IPS-11a (cell line): ENCODE data around the gene MYEOV.

Source experiments
- H3K4me3 ChIP-seq: one replicate; pipeline ENCODE4 v1.5.1; 2013; ENCODE audit warnings: low read depth, low read length, control low read depth

Gene MYEOV

DNA sequence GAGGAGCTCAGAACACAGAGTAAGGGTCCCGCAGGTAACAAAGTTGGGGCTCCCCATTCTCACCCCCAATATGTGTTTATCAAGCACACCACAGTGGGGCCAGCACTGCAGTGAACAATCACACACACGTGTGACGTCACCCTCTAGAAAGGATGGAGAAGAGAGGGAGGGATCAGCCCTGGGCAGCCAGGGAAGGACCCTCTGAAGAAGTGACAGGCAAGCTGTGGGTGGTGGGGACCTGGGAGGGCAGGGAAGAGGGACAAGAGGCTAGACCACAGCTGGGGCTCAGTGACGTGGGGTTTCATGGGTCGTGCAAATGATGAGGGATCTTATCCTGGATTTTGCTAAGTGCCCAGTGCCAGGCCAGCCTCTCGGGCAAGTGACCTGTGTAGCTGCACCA lies 28.7 kb upstream of the MYEOV start:
- no peak overlapping the region for H3K4me3 ChIP-seq

DNA sequence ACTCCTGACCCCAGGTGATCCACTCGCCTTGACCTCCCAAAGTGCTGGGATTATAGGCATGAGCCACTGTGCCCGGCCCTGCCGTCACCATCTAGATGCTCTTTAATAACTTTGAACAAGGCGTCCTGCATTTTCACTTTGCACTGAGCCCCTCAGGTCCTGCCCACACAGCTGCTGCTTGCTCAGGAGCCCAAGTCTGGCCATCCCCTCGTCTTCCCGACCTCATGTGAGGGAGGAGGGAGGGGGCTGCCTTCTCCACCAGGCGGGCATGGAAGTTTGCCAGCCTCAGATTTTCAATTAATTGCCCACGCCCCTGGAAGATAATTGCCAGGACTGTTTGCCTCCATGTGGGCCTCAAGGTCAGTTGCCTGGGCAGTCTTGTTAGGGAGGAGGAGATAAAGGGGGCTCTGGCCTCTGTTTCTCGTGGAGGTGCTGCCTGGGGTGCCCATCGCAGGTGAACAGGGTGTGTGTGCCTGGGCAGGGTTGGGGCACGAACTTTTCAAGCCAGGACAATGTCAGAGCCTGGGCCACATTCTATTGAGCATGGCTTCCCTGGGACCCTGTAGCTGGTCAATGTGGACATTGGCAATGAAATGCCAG lies 27.9 kb upstream of the MYEOV start:
- H3K4me3 ChIP-seq: no peak overlapping the region

DNA sequence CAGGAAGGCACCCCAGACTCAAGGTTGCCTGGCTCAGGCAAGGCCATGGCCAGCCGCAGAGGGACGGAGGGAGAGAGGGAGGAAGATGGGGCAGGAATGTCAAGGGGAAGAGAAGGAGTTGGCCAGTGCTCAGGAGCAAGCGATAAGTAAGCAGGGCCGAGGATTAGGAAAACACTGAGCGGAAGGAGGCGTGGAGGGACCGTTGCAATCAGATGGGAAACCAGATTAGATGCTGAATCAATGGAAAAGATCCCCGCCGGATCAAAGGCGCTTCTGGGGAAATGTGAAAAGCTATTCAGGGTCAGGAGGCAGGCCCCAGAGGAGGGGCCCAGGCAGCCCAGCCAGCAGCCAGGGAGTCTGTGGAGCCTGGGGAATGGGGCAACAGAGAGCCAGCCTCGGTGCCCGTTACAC lies 26.6 kb upstream of the MYEOV start:
- H3K4me3 ChIP-seq: no peak overlapping the region

GRCh38 chr11:69268911-69269310 lies 25.0 kb upstream of the MYEOV start:
- no peak overlapping the region for H3K4me3 ChIP-seq

DNA sequence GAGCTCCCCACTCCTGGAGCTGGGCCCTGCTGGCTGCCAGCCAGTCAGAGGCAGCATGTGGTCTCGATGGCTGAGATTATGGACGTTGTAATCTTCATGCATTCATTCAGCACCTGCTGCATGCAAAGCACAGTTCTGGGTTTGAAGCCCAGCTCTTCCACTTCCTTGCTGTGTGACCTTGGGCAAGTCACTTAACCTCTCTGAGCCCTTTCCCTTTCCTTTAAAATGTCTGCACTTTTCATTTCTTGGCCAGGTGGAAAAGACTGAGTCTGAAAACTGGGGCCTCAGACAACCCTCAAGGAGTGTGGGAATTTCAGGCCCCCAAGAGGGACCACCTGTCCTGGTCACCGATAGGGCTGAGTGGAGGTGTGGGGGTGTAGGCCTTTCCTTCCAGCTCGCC lies 24.6 kb upstream of the MYEOV start:
- H3K4me3 ChIP-seq: no peak overlapping the region

DNA sequence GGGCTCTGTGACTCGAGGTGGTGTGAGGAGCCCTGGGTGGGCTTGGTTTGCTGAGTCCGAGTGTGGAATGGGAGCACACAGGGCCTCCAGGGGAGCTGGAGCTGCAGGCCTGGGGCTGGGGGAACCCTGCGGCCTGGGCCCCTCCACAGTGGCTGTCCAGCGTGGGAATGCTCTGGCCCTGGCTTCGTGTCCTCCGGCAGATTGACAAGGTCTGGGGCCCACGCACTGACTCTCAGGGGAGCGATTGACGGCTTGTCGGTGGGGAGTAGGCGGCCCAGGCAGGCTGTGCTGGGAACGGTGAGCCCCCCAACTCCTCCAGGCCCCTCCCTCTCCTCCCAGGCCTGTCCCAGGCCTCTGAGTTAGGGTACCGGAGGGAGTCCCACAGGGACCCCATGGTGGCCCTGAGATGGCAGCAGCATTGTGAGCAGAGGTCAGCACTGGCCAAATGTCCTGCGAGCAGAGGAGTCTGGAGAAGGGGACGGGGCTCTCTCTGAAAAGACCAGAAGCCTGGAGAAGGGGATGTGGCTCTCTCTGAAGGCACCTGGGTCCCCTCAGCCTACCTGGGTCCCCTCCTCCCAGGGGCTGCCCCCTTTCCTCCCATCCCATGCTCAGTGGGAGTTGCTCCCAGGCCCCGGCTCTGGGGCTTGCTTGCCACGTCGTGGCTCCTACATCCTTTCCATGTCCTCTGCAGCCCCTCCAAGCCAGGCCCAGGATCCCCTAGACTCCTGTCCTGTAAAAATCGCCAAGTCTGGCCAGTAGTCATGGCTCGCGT lies 23.8 kb upstream of the MYEOV start:
- H3K4me3 ChIP-seq: no peak overlapping the region

DNA sequence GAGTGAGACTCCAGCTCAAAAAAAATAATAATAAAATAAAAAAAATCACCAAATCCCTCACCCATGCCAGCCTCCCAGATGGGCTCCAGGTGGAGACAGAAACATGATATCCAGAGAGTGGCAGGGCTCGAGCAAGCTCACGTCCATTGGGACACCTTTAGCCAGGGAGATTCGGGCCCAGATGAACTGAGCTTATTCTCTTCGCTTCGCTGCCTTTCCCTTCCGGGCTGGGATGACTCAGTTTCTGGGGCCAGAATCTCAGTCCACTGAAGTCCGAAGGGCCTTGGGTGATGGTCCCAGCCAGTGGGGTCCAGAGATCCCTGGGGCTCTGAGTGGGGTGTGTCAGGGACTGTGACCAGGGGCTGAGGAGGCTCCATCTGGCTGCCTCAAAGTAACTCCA lies 23.0 kb upstream of the MYEOV start:
- H3K4me3 ChIP-seq: no peak overlapping the region

DNA sequence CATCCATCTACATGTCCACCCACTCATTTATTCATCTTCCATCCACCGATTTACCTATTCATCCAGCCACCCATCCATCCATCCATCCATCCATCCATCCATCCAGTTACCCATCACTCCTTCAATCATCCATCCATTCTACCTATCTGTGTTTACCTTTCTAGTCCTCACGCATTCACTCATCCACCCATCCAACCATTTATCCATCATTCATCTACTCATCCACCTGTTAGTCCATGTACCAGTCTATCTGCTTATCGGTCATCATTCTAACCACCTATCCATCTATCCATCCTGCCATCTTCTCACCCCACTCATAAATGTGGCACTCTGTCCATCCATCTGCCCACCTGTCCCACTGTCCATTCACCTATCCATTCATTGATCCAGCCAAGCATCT lies 21.9 kb upstream of the MYEOV start:
- no peak overlapping the region for H3K4me3 ChIP-seq

DNA sequence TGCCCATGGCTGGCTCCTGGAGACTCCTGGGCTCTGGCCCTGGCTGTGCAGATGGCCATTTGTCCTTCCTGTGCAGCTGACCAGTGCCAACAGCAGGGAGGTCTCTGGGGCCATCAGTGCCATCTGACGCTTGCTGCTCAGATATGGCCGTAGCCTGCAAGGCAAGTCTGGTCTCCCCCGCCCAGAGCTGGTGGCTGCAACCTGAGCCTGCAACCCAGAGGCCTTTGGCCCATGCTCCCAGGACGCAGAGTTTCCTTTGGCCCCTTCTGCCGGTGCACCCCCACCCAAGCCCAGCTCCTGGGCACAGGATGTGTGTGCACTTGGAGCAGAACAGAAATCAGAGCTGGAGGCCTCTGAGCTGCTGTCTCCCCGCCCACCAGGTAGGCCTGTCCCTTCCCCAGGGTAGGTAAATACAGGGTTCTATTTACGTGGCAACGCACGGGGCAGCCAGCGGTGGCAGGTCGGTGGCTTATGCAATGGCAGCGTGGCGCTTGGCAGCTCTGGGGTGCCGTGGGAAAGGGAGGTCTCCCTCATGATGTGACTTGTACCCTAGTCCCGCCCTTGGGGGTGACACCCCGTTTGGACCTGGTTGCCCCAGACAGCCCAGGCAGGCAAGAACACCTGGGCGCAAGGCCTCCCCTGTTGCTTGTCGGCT lies 21.0 kb upstream of the MYEOV start:
- no peak overlapping the region for H3K4me3 ChIP-seq

- H3K4me3 ChIP-seq: no peak overlapping the region
Measured at GRCh38 chr11:69273571-69273970, 20.4 kb upstream of the MYEOV start.

- no peak overlapping the region for H3K4me3 ChIP-seq
Measured at GRCh38 chr11:69274531-69275016, 19.4 kb upstream of the MYEOV start.

DNA sequence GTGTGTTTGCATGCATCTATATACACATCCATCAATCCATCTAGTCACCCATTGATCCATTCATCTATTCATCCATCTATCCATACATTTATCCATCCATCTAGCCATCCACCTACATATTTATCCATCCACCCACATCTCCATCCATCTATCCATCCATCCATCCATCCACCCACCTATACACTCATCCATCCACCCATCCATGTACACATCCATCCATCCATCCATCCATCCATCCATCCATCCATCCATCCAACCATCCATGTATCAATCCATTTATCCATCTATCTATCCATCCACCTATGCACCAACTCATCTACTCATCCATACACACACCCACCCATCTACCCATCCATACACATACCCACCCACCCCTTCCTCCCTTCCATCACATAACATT lies 18.8 kb upstream of the MYEOV start:
- no peak overlapping the region for H3K4me3 ChIP-seq

DNA sequence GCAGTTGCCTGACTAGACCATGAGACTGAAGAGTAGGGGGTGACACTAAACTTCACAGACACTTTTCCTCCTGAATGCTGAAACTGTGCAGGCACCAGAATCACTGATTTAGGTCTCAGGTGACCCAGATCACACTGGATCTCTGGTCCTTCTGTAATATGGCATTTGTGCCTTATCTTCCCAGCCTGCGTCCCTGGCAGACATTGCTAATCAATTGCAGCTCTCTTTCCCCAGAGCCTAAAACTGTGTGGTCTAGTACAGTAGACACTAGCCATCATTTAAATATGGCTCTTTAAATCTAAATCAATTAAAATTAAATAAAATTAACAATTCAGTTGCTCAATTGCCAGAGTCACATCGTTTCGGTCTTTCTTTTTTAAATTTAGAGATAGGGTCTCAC lies 17.8 kb upstream of the MYEOV start:
- H3K4me3 ChIP-seq: no peak overlapping the region

GRCh38 chr11:69277074-69277809 lies 16.7 kb upstream of the MYEOV start:
- H3K4me3 ChIP-seq: no peak overlapping the region

DNA sequence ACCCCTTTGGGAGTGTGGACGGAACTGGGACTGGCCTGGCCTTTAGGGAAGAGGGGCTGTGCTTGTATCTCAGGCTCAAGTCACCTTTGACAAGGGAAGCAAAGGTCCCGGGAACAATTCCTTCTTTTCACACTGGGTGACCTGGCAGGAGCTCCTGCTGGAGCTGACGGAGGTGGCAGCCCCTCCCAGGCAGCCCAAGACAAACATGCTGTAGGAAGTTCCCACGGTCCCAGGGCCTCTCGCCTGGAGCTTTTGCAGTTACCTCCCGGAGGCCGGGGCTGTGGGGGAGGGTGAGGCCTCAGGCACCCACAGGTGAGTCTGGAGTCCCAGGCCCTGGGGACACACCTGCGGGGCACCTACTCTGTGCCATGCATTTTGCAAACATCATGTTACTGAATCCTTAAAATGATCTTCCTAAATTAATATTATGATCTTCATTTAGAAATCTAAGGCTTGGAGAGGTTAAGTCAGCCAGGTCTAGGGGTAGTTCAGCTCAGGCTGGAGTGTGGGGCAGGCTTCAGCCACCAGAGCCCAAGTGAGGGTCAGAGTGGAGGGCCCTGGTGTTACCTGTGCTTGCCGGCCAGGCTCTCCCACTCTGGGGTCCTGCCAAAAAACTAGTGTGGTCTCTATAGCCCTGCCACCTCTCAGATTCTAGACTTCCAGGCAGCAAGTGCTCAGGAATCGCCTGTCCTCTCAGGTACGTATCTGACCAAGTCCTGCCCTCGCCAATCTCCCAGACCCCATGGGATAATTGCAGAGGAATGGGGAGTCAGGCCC lies 15.7 kb upstream of the MYEOV start:
- no peak overlapping the region for H3K4me3 ChIP-seq

DNA sequence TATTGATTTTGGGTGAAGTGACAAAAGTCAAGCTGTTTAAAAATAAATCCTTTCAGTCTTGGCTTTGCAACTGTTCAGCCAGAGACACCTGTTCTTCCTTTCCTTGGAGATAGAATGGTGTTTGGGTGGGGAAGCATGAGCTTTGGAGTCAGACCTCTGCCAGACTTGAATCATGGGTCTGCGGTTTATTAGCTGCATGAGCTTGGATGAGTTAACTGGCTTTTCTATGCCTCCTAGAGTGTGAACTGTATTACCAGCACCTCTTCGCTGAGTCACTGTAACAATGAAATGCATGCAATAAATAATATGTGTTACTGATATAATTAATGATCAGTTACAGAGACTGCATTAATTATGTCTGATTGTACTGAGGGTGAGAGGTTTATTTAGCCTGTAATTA lies 13.5 kb upstream of the MYEOV start:
- no peak overlapping the region for H3K4me3 ChIP-seq

DNA sequence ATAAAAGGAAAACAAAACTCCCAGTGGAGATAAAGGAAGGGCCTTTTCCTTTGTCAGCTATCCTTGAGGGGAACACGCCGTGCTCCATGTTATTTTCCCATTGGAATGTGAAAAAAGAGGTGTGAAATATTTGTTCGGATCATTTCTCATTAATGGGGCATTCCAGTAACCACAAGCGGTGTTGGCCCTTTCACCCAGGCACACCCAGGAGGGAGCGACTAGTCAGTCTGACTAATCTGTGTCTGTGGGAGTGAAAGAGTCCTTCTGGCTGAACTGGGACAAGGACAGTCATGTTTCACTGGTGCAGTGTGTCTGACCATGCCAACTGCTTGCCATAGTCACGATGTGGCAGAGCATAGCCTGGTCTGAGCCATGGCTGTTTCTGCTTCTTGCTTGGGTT lies 13.0 kb upstream of the MYEOV start:
- no peak overlapping the region for H3K4me3 ChIP-seq

DNA sequence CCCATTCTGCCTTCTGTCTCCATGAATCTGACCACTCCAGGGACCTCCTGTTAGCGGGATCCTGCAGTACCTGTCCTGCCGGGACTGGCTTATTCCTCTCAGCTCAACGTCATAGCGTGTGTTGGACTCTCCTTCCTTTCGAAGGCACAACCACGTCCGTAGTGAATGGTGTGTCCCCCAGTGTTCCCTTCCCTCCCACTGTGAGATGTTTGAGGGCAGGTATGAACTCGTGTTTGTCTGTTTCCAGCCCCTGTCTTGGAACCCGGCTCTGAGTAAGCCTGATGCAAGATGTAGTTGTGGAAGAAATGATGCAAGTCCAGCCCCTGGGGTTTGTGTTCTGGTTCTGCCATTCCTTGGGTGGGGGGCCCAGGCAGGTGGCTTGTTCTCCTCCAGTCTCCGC lies 10.5 kb upstream of the MYEOV start:
- no peak overlapping the region for H3K4me3 ChIP-seq

DNA sequence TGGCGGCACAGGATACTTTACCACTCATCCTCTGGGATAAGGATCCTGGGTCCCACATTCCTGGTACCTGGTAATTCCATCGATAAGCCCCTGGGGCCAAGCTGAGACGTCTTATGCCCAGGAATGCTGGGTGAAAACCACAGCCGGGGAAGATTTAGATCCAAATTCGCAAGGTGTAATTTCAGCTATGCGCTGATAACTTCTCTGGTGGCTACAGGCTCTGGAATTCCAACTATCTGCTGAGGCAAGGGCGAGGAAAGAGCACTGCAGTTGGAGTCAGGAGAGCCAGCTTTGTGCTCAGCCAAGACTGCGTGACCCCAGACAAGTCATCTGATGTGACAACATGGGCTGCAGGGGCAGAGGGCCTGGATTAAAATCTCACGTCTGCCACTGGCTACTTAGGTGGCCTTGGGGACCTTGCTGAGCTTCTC lies 9.9 kb upstream of the MYEOV start:
- no peak overlapping the region for H3K4me3 ChIP-seq

DNA sequence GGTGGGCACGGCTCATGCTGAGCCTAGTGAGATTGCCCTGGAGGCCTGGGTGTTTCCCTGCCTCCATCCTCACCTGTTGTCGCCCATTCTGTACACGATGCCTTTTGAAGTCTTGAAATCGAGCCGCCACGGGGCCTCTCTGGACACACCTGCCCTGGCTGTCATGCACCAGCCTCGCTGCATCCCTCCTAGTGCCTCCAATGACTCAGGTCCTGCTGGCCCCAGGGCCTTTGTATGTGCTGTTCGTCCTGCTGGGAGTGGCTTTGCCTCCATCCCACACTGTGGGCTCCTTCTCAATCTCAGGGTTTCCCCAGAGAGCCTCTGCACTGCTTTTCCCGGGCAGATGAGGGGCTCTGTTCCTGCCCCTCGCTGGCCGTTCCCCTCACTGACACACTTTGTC lies 8.9 kb upstream of the MYEOV start:
- H3K4me3 ChIP-seq: no peak overlapping the region

- H3K4me3 ChIP-seq: no peak overlapping the region
Measured at GRCh38 chr11:69285766-69286165, 8.2 kb upstream of the MYEOV start.
